ENCODE data around the gene BABAM2. TPM values are rescaled to one million over a fixed set of nuclear protein-coding genes. Genes with fewer than 3 reads are reported as not detected.

Gene BABAM2
- total and polyA plus RNA-seq, 2 experiments from 2014 or later, result 17.8 to 21.5 TPM

GRCh38 chr2:28178946-28179345, 288.4 kb downstream of the BABAM2 start:
- H2AFZ ChIP-seq, result no peak overlapping the region
- no peaks in the 10 kb centered on the region for H3F3A ChIP-seq (replicated peaks; ENCODE audit: low read depth)
- no peak overlapping the region for H3K4me2 ChIP-seq
- Mint-ChIP-seq H3K4me1 (no peaks in the 10 kb centered on the region), H3K4me3 (no peak overlapping the region), H3K36me3 (ENCODE audit: low read depth) (peaks cover 6% of the 10 kb centered on the region), H3K27me3 (ENCODE audit: insufficient read depth, low read depth, poor library complexity) (no peaks in the 10 kb centered on the region), H3K9me3 (peaks cover 2% of the 10 kb centered on the region; the same call in 2 of the 3 replicates), H3K27ac (no peak overlapping the region)
- H3K4me3 ChIP-seq, result no peak overlapping the region
- no peaks in the 10 kb centered on the region for H3K36me3 ChIP-seq (ENCODE audit: insufficient read depth)
- no peaks in the 10 kb centered on the region for H3K79me2 ChIP-seq (replicated peaks; ENCODE audit: insufficient read depth)
- ATAC-seq, result no peak
- no peaks in the 10 kb centered on the region for H3K9me2 ChIP-seq (ENCODE audit: insufficient read depth)
- H3K27ac ChIP-seq (ENCODE audit: low read depth), result no peak overlapping the region
- TF ChIP-seq ZNF114 (CRISPR knock-in tag; IDR thresholded peaks at IDR 0.05) (no peak), EZH2phosphoT487 (IDR thresholded peaks at IDR 0.05; ENCODE audit: unreplicated experiment) (no peak), JUNB (IDR thresholded peaks at IDR 0.05; ENCODE audit: unreplicated experiment) (no peak), NANOG (IDR thresholded peaks at IDR 0.05; ENCODE audit: borderline replicate concordance) (no peak), REST (IDR thresholded peaks at IDR 0.05; ENCODE audit: unreplicated experiment) (no peak), ETS1 (IDR thresholded peaks at IDR 0.05) (no peak)
- no peaks in the 10 kb centered on the region for H4K20me1 ChIP-seq (replicated peaks; ENCODE audit: insufficient read depth)
- no peaks in the 10 kb centered on the region for H3K4me1 ChIP-seq (ENCODE audit: insufficient read depth)
- no peak for DNase-seq (ENCODE audit: low spot score)
- no peaks in the 10 kb centered on the region for H3K27me3 ChIP-seq (ENCODE audit: insufficient read depth)

GRCh38 chr2:28181801-28182200, 291.3 kb downstream of the BABAM2 start:
- H3K36me3 Mint-ChIP-seq (ENCODE audit: low read depth), result no peaks in the 10 kb centered on the region; the same call in 2 of the 3 replicates
- H3K4me1 ChIP-seq (ENCODE audit: insufficient read depth), result no peaks in the 10 kb centered on the region
- TF ChIP-seq EZH2phosphoT487 (IDR thresholded peaks at IDR 0.05; ENCODE audit: unreplicated experiment) (no peak), ZNF114 (CRISPR knock-in tag; IDR thresholded peaks at IDR 0.05) (no peak), ETS1 (IDR thresholded peaks at IDR 0.05) (no peak), ZNF462 (CRISPR knock-in tag; IDR thresholded peaks at IDR 0.05) (no peak), CREB1 (CRISPR knock-in tag; IDR thresholded peaks at IDR 0.05; ENCODE audit: low read depth) (no peak)

More at GRCh38 chr2:28181801-28182200, 291.3 kb downstream of the BABAM2 start:
- H3K9me3 Mint-ChIP-seq, result no peaks in the 10 kb centered on the region
- H3K27ac Mint-ChIP-seq, result no peak overlapping the region
- ATAC-seq, result no peak
- H3K27me3 Mint-ChIP-seq (ENCODE audit: insufficient read depth, low read depth, poor library complexity), result no peaks in the 10 kb centered on the region
- Histone ChIP-seq H3K36me3 (ENCODE audit: insufficient read depth) (no peaks in the 10 kb centered on the region), H2AFZ (no peak overlapping the region), H3K79me2 (replicated peaks; ENCODE audit: insufficient read depth) (no peaks in the 10 kb centered on the region), H3K4me2 (no peak overlapping the region), H3K4me3 (no peak overlapping the region), H3K27me3 (ENCODE audit: insufficient read depth) (no peaks in the 10 kb centered on the region), H3K27ac (ENCODE audit: low read depth) (no peak overlapping the region), H3K9me2 (ENCODE audit: insufficient read depth) (no peaks in the 10 kb centered on the region), H4K20me1 (replicated peaks; ENCODE audit: insufficient read depth) (no peaks in the 10 kb centered on the region), H3F3A (replicated peaks; ENCODE audit: low read depth) (no peaks in the 10 kb centered on the region)
- no peak for DNase-seq (ENCODE audit: low spot score)
- H3K4me3 Mint-ChIP-seq, result no peak overlapping the region
- no peaks in the 10 kb centered on the region for H3K4me1 Mint-ChIP-seq
